Spinal cord (tissue), 10 donors: ENCODE measurements around the gene FBXO38. TPM values are rescaled to one million over a fixed set of nuclear protein-coding genes. Genes with fewer than 3 reads are reported as not detected.

Experiments
- DNase-seq, 6 donors: peaks; one replicate each; pipeline versions ENCODE4 v3.0.0 to v3.0.0-alpha.2; 2013 to 2015; ENCODE audit warnings: low spot score in 6 of 6, low read depth in 4 of 6
- H3K27ac ChIP-seq: one replicate; pipeline ENCODE4 v1.5.1; 2013; ENCODE audit warnings: low read depth, low read length, control low read depth
- H3K27me3 ChIP-seq: one replicate; pipeline ENCODE4 v1.6.1; 2013; ENCODE audit warnings: low read length; ENCODE audit not compliant: control insufficient read depth, insufficient read depth
- H3K36me3 ChIP-seq: one replicate; pipeline ENCODE4 v1.6.1; 2013; ENCODE audit warnings: low read length; ENCODE audit not compliant: control insufficient read depth, insufficient read depth
- H3K4me1 ChIP-seq: one replicate; pipeline ENCODE4 v1.6.1; 2013; ENCODE audit warnings: low read length; ENCODE audit not compliant: control insufficient read depth, insufficient read depth
- H3K4me3 ChIP-seq: one replicate; pipeline ENCODE4 v1.5.1; 2013; ENCODE audit warnings: low read depth, low read length, control low read depth
- H3K9me3 ChIP-seq: one replicate; pipeline ENCODE4 v1.6.1; 2013; ENCODE audit warnings: low read length; ENCODE audit not compliant: control insufficient read depth, insufficient read depth
- WGBS: methylation state at CpG from one replicate; pipeline ENCODE4 v1.1.5; 2013; ENCODE audit warnings: missing lambda C conversion rate; ENCODE audit not compliant: insufficient coverage; 5-methylcytosine and 5-hydroxymethylcytosine counted together
- polyA plus RNA-seq, 2 donors: library from polyadenylated mRNA; unstranded; fragments of 120-200 nt; gene quantifications; one replicate each; pipeline ENCODE4 v1.2.1, GENCODE V29; 2013; ENCODE audit not compliant: insufficient read length in 2 of 2
- total RNA-seq, 2 donors: library from RNA; depleted of rRNA in 1 of 2; stranded (reverse); fragments of 120-200 nt in 1 of 2; fragments of >200 nt in 1 of 2; gene quantifications; one replicate each; pipeline versions ENCODE4 v1.2.3 to v1.2.4, GENCODE V29; 2013 to 2014
- donor health status: healthy.

Gene FBXO38
- total and polyA plus RNA-seq, 4 donors, result 29.3 to 73.5 (median 42.4) TPM

GRCh38 chr5:148382961-148383360, 797 bp upstream of the FBXO38 start:
- Histone ChIP-seq H3K4me3 (peak overlapping the region; percentile 95), H3K36me3 (no peaks in the 10 kb centered on the region), H3K9me3 (no peaks in the 10 kb centered on the region), H3K27ac (peak overlapping the region; percentile 87), H3K4me1 (no peaks in the 10 kb centered on the region), H3K27me3 (no peaks in the 10 kb centered on the region)
- WGBS, result no CpG with 5 or more reads among the region's 4 CpGs
- peak in 5 of 6 donors; percentile 11 to 61 (median 28) for DNase-seq

GRCh38 chr5:148384380-148384737, 601 bp downstream of the FBXO38 start:
- H3K9me3 ChIP-seq, result no peaks in the 10 kb centered on the region
- H3K36me3 ChIP-seq, result no peaks in the 10 kb centered on the region
- peak in 1 of 6 donors; percentile 3 for DNase-seq
- WGBS, result no CpG with 5 or more reads among the region's 6 CpGs
- peak overlapping the region; percentile 87 for H3K27ac ChIP-seq
- no peaks in the 10 kb centered on the region for H3K27me3 ChIP-seq
- H3K4me3 ChIP-seq, result peak overlapping the region; percentile 95
- no peaks in the 10 kb centered on the region for H3K4me1 ChIP-seq

- WGBS, result no CpG with 5 or more reads among the region's 1 CpG
- Histone ChIP-seq H3K4me3 (no peak overlapping the region), H3K9me3 (no peaks in the 10 kb centered on the region), H3K27ac (no peak overlapping the region), H3K27me3 (no peaks in the 10 kb centered on the region), H3K4me1 (no peaks in the 10 kb centered on the region), H3K36me3 (no peaks in the 10 kb centered on the region)
- no peak for DNase-seq
These were observed 1.3 kb downstream of the FBXO38 start for GRCh38 chr5:148385094-148385493.

GRCh38 chr5:148386041-148386440, 2.3 kb downstream of the FBXO38 start:
- H3K27ac ChIP-seq, result no peak overlapping the region
- no peak overlapping the region for H3K4me3 ChIP-seq
- 100% methylated on average over 1 of the region's 1 CpG for WGBS
- no peak for DNase-seq
- no peaks in the 10 kb centered on the region for H3K9me3 ChIP-seq
- H3K4me1 ChIP-seq, result no peaks in the 10 kb centered on the region
- H3K36me3 ChIP-seq, result no peaks in the 10 kb centered on the region
- no peaks in the 10 kb centered on the region for H3K27me3 ChIP-seq

GRCh38 chr5:148387325-148387724, 3.6 kb downstream of the FBXO38 start:
- Histone ChIP-seq H3K36me3 (no peaks in the 10 kb centered on the region), H3K27me3 (no peaks in the 10 kb centered on the region), H3K4me1 (no peaks in the 10 kb centered on the region), H3K9me3 (no peaks in the 10 kb centered on the region), H3K27ac (no peak overlapping the region), H3K4me3 (no peak overlapping the region)
- no CpG with 5 or more reads among the region's 3 CpGs for WGBS
- no peak for DNase-seq

GRCh38 chr5:148388696-148389095, 4.9 kb downstream of the FBXO38 start:
- WGBS, result no CpG with 5 or more reads among the region's 1 CpG
- H3K27me3 ChIP-seq, result no peaks in the 10 kb centered on the region
- no peaks in the 10 kb centered on the region for H3K9me3 ChIP-seq
- H3K4me3 ChIP-seq, result no peak overlapping the region
- H3K36me3 ChIP-seq, result no peaks in the 10 kb centered on the region
- no peaks in the 10 kb centered on the region for H3K4me1 ChIP-seq
- no peak for DNase-seq
- no peak overlapping the region for H3K27ac ChIP-seq

GRCh38 chr5:148390914-148391313, 7.2 kb downstream of the FBXO38 start:
- H3K36me3 ChIP-seq, result no peaks in the 10 kb centered on the region
- no peak overlapping the region for H3K27ac ChIP-seq
- H3K4me3 ChIP-seq, result no peak overlapping the region
- H3K27me3 ChIP-seq, result no peaks in the 10 kb centered on the region
- no peak for DNase-seq
- WGBS, result 88% methylated on average over 4 of the region's 5 CpGs
- H3K9me3 ChIP-seq, result no peaks in the 10 kb centered on the region
- H3K4me1 ChIP-seq, result no peaks in the 10 kb centered on the region

- no CpG with 5 or more reads among the region's 1 CpG for WGBS
- DNase-seq, result no peak
- Histone ChIP-seq H3K36me3 (peaks cover under 1% of the 10 kb centered on the region), H3K4me1 (no peaks in the 10 kb centered on the region), H3K27ac (no peak overlapping the region), H3K4me3 (no peak overlapping the region), H3K27me3 (no peaks in the 10 kb centered on the region), H3K9me3 (no peaks in the 10 kb centered on the region)
These were observed 7.7 kb downstream of the FBXO38 start for GRCh38 chr5:148391422-148391821.

GRCh38 chr5:148393390-148393741, 9.6 kb downstream of the FBXO38 start:
- DNase-seq, result peak in 2 of 6 donors; percentile 4 to 80
- H3K4me1 ChIP-seq, result no peaks in the 10 kb centered on the region
- H3K27me3 ChIP-seq, result no peaks in the 10 kb centered on the region
- no peaks in the 10 kb centered on the region for H3K9me3 ChIP-seq
- 0% methylated on average over 1 of the region's 3 CpGs for WGBS
- H3K27ac ChIP-seq, result no peak overlapping the region
- peaks cover 3% of the 10 kb centered on the region for H3K36me3 ChIP-seq
- no peak overlapping the region for H3K4me3 ChIP-seq

- Histone ChIP-seq H3K36me3 (peaks cover 3% of the 10 kb centered on the region), H3K4me1 (no peaks in the 10 kb centered on the region), H3K27me3 (no peaks in the 10 kb centered on the region), H3K27ac (no peak overlapping the region), H3K9me3 (no peaks in the 10 kb centered on the region), H3K4me3 (no peak overlapping the region)
- WGBS, result 55% methylated on average over 2 of the region's 3 CpGs
- DNase-seq, result no peak
These were observed 10.8 kb downstream of the FBXO38 start for GRCh38 chr5:148394587-148395019.
